Glutamatergic neuron (in vitro differentiated cells): ENCODE measurements around the gene SCN3B. TPM values are rescaled to one million over a fixed set of nuclear protein-coding genes. Genes with fewer than 3 reads are reported as not detected.

Experiments
- DNase-seq: peaks from one replicate; pipeline ENCODE4 v3.0.0; 2022
- H3K27ac Mint-ChIP-seq: one replicate; pipeline ENCODE4 v1.8.0; 2020; ENCODE audit warnings: mild to moderate bottlenecking, mixed read lengths, inconsistent platforms; ENCODE audit not compliant: unreplicated experiment
- H3K27me3 Mint-ChIP-seq: one replicate; pipeline ENCODE4 v1.8.0; 2020; ENCODE audit warnings: mild to moderate bottlenecking, moderate library complexity, mixed read lengths, inconsistent platforms; ENCODE audit not compliant: unreplicated experiment
- H3K36me3 Mint-ChIP-seq: one replicate; pipeline ENCODE4 v1.8.0; 2020; ENCODE audit warnings: mild to moderate bottlenecking, mixed read lengths, inconsistent platforms; ENCODE audit not compliant: unreplicated experiment
- H3K4me1 Mint-ChIP-seq: one replicate; pipeline ENCODE4 v1.8.0; 2020; ENCODE audit warnings: mild to moderate bottlenecking, low read depth, mixed read lengths, inconsistent platforms; ENCODE audit not compliant: unreplicated experiment
- H3K4me3 Mint-ChIP-seq: one replicate; pipeline ENCODE4 v1.8.0; 2020; ENCODE audit warnings: mild to moderate bottlenecking, mixed read lengths, inconsistent platforms; ENCODE audit not compliant: unreplicated experiment
- H3K9me3 Mint-ChIP-seq: one replicate; pipeline ENCODE4 v1.8.0; 2020; ENCODE audit warnings: mild to moderate bottlenecking, moderate library complexity, mixed read lengths, inconsistent platforms; ENCODE audit not compliant: unreplicated experiment
- total RNA-seq: library from RNA; stranded (reverse); fragmentation: NEBNext Ultra II Directional; extraction: Animal tissue kit (Norgen Biotek cat#: 25700); gene quantifications from one replicate; pipeline ENCODE4 v1.2.1, GENCODE V29; 2021; ENCODE audit not compliant: unreplicated experiment
- TF ChIP-seq, protein P1 (sequence below): fragments of 200-600 bp; sonication (generic); IDR thresholded peaks from one replicate; pipeline ENCODE4 v1.5.0; 2021; ENCODE audit not compliant: partially characterized antibody, unreplicated experiment

The SCN3B gene
- total RNA-seq, 1 donor from 2014 or later: 118 TPM

DNA sequence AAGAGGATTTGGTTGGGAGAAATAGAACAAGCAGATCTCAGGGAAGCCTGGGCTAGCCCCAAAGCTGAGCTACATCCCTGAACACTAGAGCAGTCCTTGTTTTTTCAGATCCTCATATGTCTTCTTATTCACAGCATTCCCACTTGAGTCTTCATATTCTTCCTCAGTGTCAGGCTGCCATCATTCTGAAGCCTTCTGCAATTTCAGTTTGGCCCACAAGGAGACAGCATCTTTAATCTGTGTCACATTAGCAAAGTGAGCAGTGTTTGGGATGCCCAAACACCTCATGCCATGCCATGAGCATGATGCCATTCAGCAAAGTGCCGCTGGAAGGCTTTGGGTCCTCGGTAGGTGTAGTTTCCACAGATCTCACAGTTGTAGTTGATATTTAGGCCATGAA is 56.6 kb downstream of the SCN3B start:
- TF ChIP-seq, protein P1, sequence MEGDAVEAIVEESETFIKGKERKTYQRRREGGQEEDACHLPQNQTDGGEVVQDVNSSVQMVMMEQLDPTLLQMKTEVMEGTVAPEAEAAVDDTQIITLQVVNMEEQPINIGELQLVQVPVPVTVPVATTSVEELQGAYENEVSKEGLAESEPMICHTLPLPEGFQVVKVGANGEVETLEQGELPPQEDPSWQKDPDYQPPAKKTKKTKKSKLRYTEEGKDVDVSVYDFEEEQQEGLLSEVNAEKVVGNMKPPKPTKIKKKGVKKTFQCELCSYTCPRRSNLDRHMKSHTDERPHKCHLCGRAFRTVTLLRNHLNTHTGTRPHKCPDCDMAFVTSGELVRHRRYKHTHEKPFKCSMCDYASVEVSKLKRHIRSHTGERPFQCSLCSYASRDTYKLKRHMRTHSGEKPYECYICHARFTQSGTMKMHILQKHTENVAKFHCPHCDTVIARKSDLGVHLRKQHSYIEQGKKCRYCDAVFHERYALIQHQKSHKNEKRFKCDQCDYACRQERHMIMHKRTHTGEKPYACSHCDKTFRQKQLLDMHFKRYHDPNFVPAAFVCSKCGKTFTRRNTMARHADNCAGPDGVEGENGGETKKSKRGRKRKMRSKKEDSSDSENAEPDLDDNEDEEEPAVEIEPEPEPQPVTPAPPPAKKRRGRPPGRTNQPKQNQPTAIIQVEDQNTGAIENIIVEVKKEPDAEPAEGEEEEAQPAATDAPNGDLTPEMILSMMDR: no peak
- Mint-ChIP-seq H3K27me3 (peaks cover 2% of the 10 kb centered on the region), H3K36me3 (peaks cover 5% of the 10 kb centered on the region), H3K27ac (no peak overlapping the region), H3K4me1 (no peaks in the 10 kb centered on the region), H3K4me3 (no peak overlapping the region), H3K9me3 (peaks cover 2% of the 10 kb centered on the region)
- no peak for DNase-seq

GRCh38 chr11:123594921-123595320 is 59.5 kb downstream of the SCN3B start:
- H3K27me3 Mint-ChIP-seq: peaks cover 2% of the 10 kb centered on the region
- TF ChIP-seq, protein P1: no peak
- peaks cover 5% of the 10 kb centered on the region for H3K36me3 Mint-ChIP-seq
- no peaks in the 10 kb centered on the region for H3K4me1 Mint-ChIP-seq
- H3K27ac Mint-ChIP-seq: no peak overlapping the region
- no peak overlapping the region for H3K4me3 Mint-ChIP-seq
- no peaks in the 10 kb centered on the region for H3K9me3 Mint-ChIP-seq
- no peak for DNase-seq

- Mint-ChIP-seq H3K9me3 (no peaks in the 10 kb centered on the region), H3K36me3 (peaks cover 5% of the 10 kb centered on the region), H3K27me3 (peaks cover 2% of the 10 kb centered on the region), H3K4me1 (no peaks in the 10 kb centered on the region), H3K27ac (no peak overlapping the region), H3K4me3 (no peak overlapping the region)
- TF ChIP-seq, protein P1: no peak
- DNase-seq: no peak
Observed at GRCh38 chr11:123594188-123594901, 60.1 kb downstream of the SCN3B start.

GRCh38 chr11:123593570-123593969 is 60.9 kb downstream of the SCN3B start:
- Mint-ChIP-seq H3K36me3 (peaks cover 5% of the 10 kb centered on the region), H3K4me3 (no peak overlapping the region), H3K27ac (no peak overlapping the region), H3K9me3 (no peaks in the 10 kb centered on the region), H3K27me3 (peaks cover under 1% of the 10 kb centered on the region), H3K4me1 (no peaks in the 10 kb centered on the region)
- DNase-seq: no peak
- TF ChIP-seq, protein P1: no peak

GRCh38 chr11:123590296-123590912 is 64.0 kb downstream of the SCN3B start:
- peaks cover 1% of the 10 kb centered on the region for H3K9me3 Mint-ChIP-seq
- H3K27me3 Mint-ChIP-seq: peaks cover 2% of the 10 kb centered on the region
- TF ChIP-seq, protein P1: no peak
- DNase-seq: no peak
- H3K27ac Mint-ChIP-seq: no peak overlapping the region
- no peaks in the 10 kb centered on the region for H3K36me3 Mint-ChIP-seq
- H3K4me1 Mint-ChIP-seq: peaks cover 11% of the 10 kb centered on the region
- no peak overlapping the region for H3K4me3 Mint-ChIP-seq
